Measurements from ENCODE around the gene APOBEC3F.

DNA sequence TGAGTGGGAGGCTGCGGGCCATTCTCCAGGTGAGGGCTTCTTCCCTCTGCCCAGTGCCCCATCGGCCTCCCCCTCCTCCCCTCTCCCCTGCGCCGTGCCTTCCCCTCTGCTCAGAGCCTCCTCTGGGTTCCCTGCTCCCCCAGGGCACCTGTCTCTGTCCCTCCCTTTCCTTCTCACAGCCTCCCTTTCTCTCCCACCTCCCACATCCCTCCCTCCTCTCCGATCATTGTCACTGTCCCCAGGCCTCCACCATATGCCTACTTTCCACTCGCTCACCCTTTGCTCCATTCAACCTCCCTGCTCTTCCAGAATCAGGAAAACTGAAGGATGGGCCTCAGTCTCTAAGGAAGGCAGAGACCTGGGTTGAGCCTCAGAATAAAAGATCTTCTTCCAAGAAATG is 46.4 kb downstream of the APOBEC3F start:
- TF ChIP-seq POLR2A (IDR thresholded peaks at IDR 0.05; ENCODE audit: low read depth) (no peak), POLR2AphosphoS5 (IDR thresholded peaks at IDR 0.05) (no peak)
- TF ChIP-seq, protein P1, sequence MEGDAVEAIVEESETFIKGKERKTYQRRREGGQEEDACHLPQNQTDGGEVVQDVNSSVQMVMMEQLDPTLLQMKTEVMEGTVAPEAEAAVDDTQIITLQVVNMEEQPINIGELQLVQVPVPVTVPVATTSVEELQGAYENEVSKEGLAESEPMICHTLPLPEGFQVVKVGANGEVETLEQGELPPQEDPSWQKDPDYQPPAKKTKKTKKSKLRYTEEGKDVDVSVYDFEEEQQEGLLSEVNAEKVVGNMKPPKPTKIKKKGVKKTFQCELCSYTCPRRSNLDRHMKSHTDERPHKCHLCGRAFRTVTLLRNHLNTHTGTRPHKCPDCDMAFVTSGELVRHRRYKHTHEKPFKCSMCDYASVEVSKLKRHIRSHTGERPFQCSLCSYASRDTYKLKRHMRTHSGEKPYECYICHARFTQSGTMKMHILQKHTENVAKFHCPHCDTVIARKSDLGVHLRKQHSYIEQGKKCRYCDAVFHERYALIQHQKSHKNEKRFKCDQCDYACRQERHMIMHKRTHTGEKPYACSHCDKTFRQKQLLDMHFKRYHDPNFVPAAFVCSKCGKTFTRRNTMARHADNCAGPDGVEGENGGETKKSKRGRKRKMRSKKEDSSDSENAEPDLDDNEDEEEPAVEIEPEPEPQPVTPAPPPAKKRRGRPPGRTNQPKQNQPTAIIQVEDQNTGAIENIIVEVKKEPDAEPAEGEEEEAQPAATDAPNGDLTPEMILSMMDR (IDR thresholded peaks at IDR 0.05) = no peak
